B cell (primary cell): ENCODE data around the gene P2RX2.

Source experiments
- CTCF ChIP-seq: fragments of 200-600 bp; IDR thresholded peaks from one replicate; pipeline ENCODE4 v1.8.0; 2022; ENCODE audit warnings: antibody characterized with exemption, mild to moderate bottlenecking
- EZH2 ChIP-seq: IDR thresholded peaks from 2 replicates; pipeline ENCODE4 v1.6.1; 2012; ENCODE audit warnings: borderline replicate concordance, low read depth, mild to moderate bottlenecking, moderate library complexity, low read length; ENCODE audit not compliant: insufficient read depth, poor library complexity, severe bottlenecking

DNA sequence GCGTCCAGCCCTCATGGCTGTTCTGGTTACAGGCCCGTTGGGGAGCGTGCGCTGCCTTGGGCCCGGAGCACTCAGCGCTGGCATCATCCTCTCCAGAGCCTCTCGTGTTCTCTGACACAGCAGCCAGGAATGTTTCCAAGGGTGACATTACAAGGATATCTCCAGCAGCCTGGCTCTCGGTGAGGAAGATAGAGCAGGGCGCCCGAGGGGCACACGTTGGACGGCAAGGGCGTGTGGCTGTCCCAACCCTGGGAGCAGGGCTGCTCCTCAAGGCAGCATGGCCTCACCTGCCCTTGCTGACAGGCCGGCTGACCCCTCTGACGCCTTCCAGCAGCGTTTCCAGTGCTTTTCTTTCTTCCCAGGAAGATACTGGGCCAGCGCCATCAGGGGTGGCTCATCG is 22.6 kb upstream of the P2RX2 start:
- no peak for TF ChIP-seq CTCF
- TF ChIP-seq EZH2 = no peak
